DND-41 (cell line): Measurements from ENCODE around the gene NEMF.
"Not testable (repeated sequence)": the region's sequence is repeated elsewhere in the genome, so short reads cannot be mapped to it uniquely, and the experiment has no call there.

Experiments
- ATAC-seq: fragments of 200-7000 bp; cut with Tn5 transposase; 3 replicates; pipeline ENCODE4 v1.9.1; 2021; ENCODE audit warnings: low read depth; ENCODE audit not compliant: insufficient read depth
- DNase-seq: peaks from one replicate; pipeline ENCODE4 v3.0.0-alpha.2; 2020
- H2AFZ ChIP-seq: 2 replicates; pipeline ENCODE4 v1.6.0; 2012; ENCODE audit warnings: low read depth, low read length
- H3K27ac ChIP-seq: 2 replicates; pipeline ENCODE4 v1.5.1; 2012; ENCODE audit warnings: low read length, inconsistent platforms
- H3K27me3 ChIP-seq: fragments of 200-600 bp; sonication (generic); 2 replicates; pipeline ENCODE4 v1.6.0; 2012; ENCODE audit warnings: low read length, mild to moderate bottlenecking, inconsistent platforms; ENCODE audit not compliant: insufficient read depth, poor library complexity
- H3K36me3 ChIP-seq: 2 replicates; pipeline ENCODE4 v1.5.1; 2012; ENCODE audit warnings: low read length, inconsistent platforms; ENCODE audit not compliant: insufficient read depth
- H3K4me1 ChIP-seq: 2 replicates; pipeline ENCODE4 v1.5.1; 2012; ENCODE audit warnings: mild to moderate bottlenecking, low read length; ENCODE audit not compliant: insufficient read depth
- H3K4me2 ChIP-seq: 2 replicates; pipeline ENCODE4 v1.6.0; 2012; ENCODE audit warnings: mild to moderate bottlenecking, moderate library complexity, low read length, inconsistent platforms; ENCODE audit not compliant: insufficient read depth
- H3K4me3 ChIP-seq, 2 experiments: fragments of 200-600 bp in 1 of 2; shearing (Covaris generic) in 1 of 2; 2 replicates each; pipeline ENCODE4 v1.5.1; 2012 to 2016; ENCODE audit warnings: inconsistent platforms in 2 of 2, low read length in 2 of 2, mild to moderate bottlenecking in 2 of 2, low read depth in 1 of 2, moderate library complexity in 1 of 2
- H3K79me2 ChIP-seq: 2 replicates; pipeline ENCODE4 v1.6.0; 2012; ENCODE audit warnings: low read length, inconsistent platforms; ENCODE audit not compliant: insufficient read depth
- H3K9ac ChIP-seq: 2 replicates; pipeline ENCODE4 v1.6.0; 2012; ENCODE audit warnings: low read depth, mild to moderate bottlenecking, inconsistent platforms, low read length, moderate library complexity
- H3K9me3 ChIP-seq: 2 replicates; pipeline ENCODE4 v1.5.1; 2012; ENCODE audit warnings: low read length, moderate library complexity, mild to moderate bottlenecking, inconsistent platforms; ENCODE audit not compliant: insufficient read depth, severe bottlenecking
- H4K20me1 ChIP-seq: 2 replicates; pipeline ENCODE4 v1.6.0; 2012; ENCODE audit warnings: low read length; ENCODE audit not compliant: insufficient read depth
- CTCF ChIP-seq: IDR thresholded peaks from 2 replicates; pipeline ENCODE4 v1.5.1; 2012; ENCODE audit warnings: borderline replicate concordance, low read length, moderate library complexity, mild to moderate bottlenecking; ENCODE audit not compliant: poor library complexity, severe bottlenecking; ENCODE audit errors: extremely low read depth
- EZH2 ChIP-seq: IDR thresholded peaks from 3 replicates; pipeline ENCODE4 v1.6.1; 2012; ENCODE audit warnings: borderline replicate concordance, low read depth, mild to moderate bottlenecking, moderate library complexity, low read length, inconsistent platforms; ENCODE audit not compliant: severe bottlenecking

NEMF gene

GRCh38 chr14:49897965-49898364 is 45.4 kb upstream of the NEMF start:
- Histone ChIP-seq H2AFZ (no peak overlapping the region), H3K4me2 (peak overlapping the region; percentile 90; the same call in 1 of the 2 replicates), H3K9me3 (no peaks in the 10 kb centered on the region), H3K4me1 (peaks cover 41% of the 10 kb centered on the region), H3K27ac (no peak overlapping the region), H3K79me2 (peaks cover 60% of the 10 kb centered on the region), H3K4me3 (peak overlapping the region in 1 of 2 experiments; percentile 2; a peak in 1 of 4 replicates), H3K9ac (no peak overlapping the region), H4K20me1 (peaks cover 44% of the 10 kb centered on the region), H3K36me3 (peaks cover 37% of the 10 kb centered on the region), H3K27me3 (no peaks in the 10 kb centered on the region)
- DNase-seq (no peak), ATAC-seq (no peak)
- TF ChIP-seq EZH2 = no peak

- Histone ChIP-seq H4K20me1 (peaks cover 44% of the 10 kb centered on the region), H3K4me2 (peak overlapping the region; percentile 90), H3K4me1 (peaks cover 41% of the 10 kb centered on the region), H3K27me3 (no peaks in the 10 kb centered on the region), H3K79me2 (peaks cover 65% of the 10 kb centered on the region), H2AFZ (no peak overlapping the region), H3K27ac (no peak overlapping the region), H3K9ac (no peak overlapping the region), H3K36me3 (peaks cover 37% of the 10 kb centered on the region), H3K4me3 (peak overlapping the region in 1 of 2 experiments; percentile 44; a peak in 1 of 4 replicates), H3K9me3 (no peaks in the 10 kb centered on the region)
- no peak for TF ChIP-seq EZH2
- TF ChIP-seq CTCF = no peak
- DNase-seq (no peak), ATAC-seq (no peak)
Measured at GRCh38 chr14:49897414-49897813, 44.8 kb upstream of the NEMF start.

GRCh38 chr14:49896966-49897365 is 44.4 kb upstream of the NEMF start:
- no peak for DNase-seq
- no peak for ATAC-seq
- TF ChIP-seq CTCF (peak; percentile 5), EZH2 (no peak)
- Histone ChIP-seq H3K4me3 (peak overlapping the region in 1 of 2 experiments; percentile 44; a peak in 1 of 4 replicates), H3K4me2 (peak overlapping the region; percentile 90), H3K9me3 (no peaks in the 10 kb centered on the region), H4K20me1 (peaks cover 44% of the 10 kb centered on the region), H3K9ac (no peak overlapping the region), H3K36me3 (peaks cover 37% of the 10 kb centered on the region), H3K27me3 (no peaks in the 10 kb centered on the region), H3K4me1 (peaks cover 44% of the 10 kb centered on the region), H3K79me2 (peaks cover 70% of the 10 kb centered on the region), H3K27ac (no peak overlapping the region), H2AFZ (no peak overlapping the region)

GRCh38 chr14:49896272-49896671 is 43.7 kb upstream of the NEMF start:
- peaks cover 74% of the 10 kb centered on the region for H3K79me2 ChIP-seq
- DNase-seq, H2AFZ ChIP-seq, H3K27me3 ChIP-seq, ATAC-seq, H3K27ac ChIP-seq, H3K9me3 ChIP-seq: not testable (repeated sequence)
- peak overlapping the region; percentile 12 to 86; a peak in 2 of 4 replicates for H3K4me3 ChIP-seq
- peak overlapping the region; percentile 90 for H3K4me2 ChIP-seq
- peaks cover 37% of the 10 kb centered on the region for H3K36me3 ChIP-seq
- peaks cover 51% of the 10 kb centered on the region for H3K4me1 ChIP-seq
- peaks cover 44% of the 10 kb centered on the region for H4K20me1 ChIP-seq
- peak overlapping the region; percentile 100 for H3K9ac ChIP-seq
